HG02642 (cell line): Measurements from ENCODE around the gene DNA2.
A peak's percentile ranks its signal among the peaks of the same experiment; 100 is the strongest.
"Not testable (repeated sequence)": the region's sequence is repeated elsewhere in the genome, so short reads cannot be mapped to it uniquely, and the experiment has no call there.

ENCODE experiments used
- ATAC-seq: cut with Tn5 transposase; IDR thresholded peaks from one replicate; pipeline ENCODE4 v1.9.1; 2021; ENCODE audit warnings: mild to moderate bottlenecking; ENCODE audit not compliant: unreplicated experiment, poor library complexity

DNA2 gene

GRCh38 chr10:68471586-68472408 is at the start of gene DNA2:
DNA2 (minus strand) TSS chr10:68471973; CDS start chr10:68471864, 109 bp downstream.
- ATAC-seq: peak; percentile 92

- ATAC-seq: not testable (repeated sequence)
These were observed 46.8 kb upstream of the DNA2 start for GRCh38 chr10:68518609-68519008.

- no peak for ATAC-seq
These were observed 45.4 kb upstream of the DNA2 start for GRCh38 chr10:68517188-68517587.

- ATAC-seq: no peak
These were observed 45.0 kb upstream of the DNA2 start for GRCh38 chr10:68516766-68517165.

- not testable (repeated sequence) for ATAC-seq
These were observed 44.4 kb upstream of the DNA2 start for GRCh38 chr10:68516216-68516615.

GRCh38 chr10:68508090-68508489 is 36.3 kb upstream of the DNA2 start:
- no peak for ATAC-seq

GRCh38 chr10:68506411-68506810 is 34.6 kb upstream of the DNA2 start:
- ATAC-seq: no peak

GRCh38 chr10:68502846-68503245 is 31.1 kb upstream of the DNA2 start:
- ATAC-seq: no peak

- ATAC-seq: no peak
These were observed 29.9 kb upstream of the DNA2 start for GRCh38 chr10:68501691-68502090.

GRCh38 chr10:68499544-68499943 is 27.8 kb upstream of the DNA2 start:
- no peak for ATAC-seq

GRCh38 chr10:68496072-68496471 is 24.3 kb upstream of the DNA2 start:
- ATAC-seq: no peak

- no peak for ATAC-seq
These were observed 20.3 kb upstream of the DNA2 start for GRCh38 chr10:68492118-68492517.

GRCh38 chr10:68489919-68490318 is 18.1 kb upstream of the DNA2 start:
- no peak for ATAC-seq

GRCh38 chr10:68474021-68474420 is 2.2 kb upstream of the DNA2 start:
- no peak for ATAC-seq

GRCh38 chr10:68471063-68471585 is 649 bp downstream of the DNA2 start:
- ATAC-seq: no peak

GRCh38 chr10:68470300-68470699 is 1.5 kb downstream of the DNA2 start:
- ATAC-seq: no peak

- no peak for ATAC-seq
These were observed 1.9 kb downstream of the DNA2 start for GRCh38 chr10:68469838-68470237.

- ATAC-seq: not testable (repeated sequence)
These were observed 7.0 kb downstream of the DNA2 start for GRCh38 chr10:68464729-68465128.

- peak; percentile 56 for ATAC-seq
These were observed 8.2 kb downstream of the DNA2 start for GRCh38 chr10:68463365-68464093.

GRCh38 chr10:68462536-68462935 is 9.2 kb downstream of the DNA2 start:
- ATAC-seq: no peak

GRCh38 chr10:68461032-68461431 is 10.7 kb downstream of the DNA2 start:
- no peak for ATAC-seq
